Activated CD4-positive, CD25-positive, alpha-beta regulatory T cell (primary cell): ENCODE results near the gene APAF1.

Experiments
- DNase-seq, 4 experiments: peaks; one replicate each; lab custom pipeline; 2025; lab: John Stamatoyannopoulos, UW

APAF1 gene

GRCh38 chr12:98725476-98726247 is 80.6 kb downstream of the APAF1 start:
- DNase-seq, result no peak

- no peak for DNase-seq
These were observed 82.1 kb downstream of the APAF1 start for GRCh38 chr12:98727196-98727595.

- DNase-seq, result no peak
These were observed 85.3 kb downstream of the APAF1 start for GRCh38 chr12:98730412-98730811.

GRCh38 chr12:98733667-98734350 is 88.7 kb downstream of the APAF1 start:
- no peak for DNase-seq

GRCh38 chr12:98735821-98736220 is 90.7 kb downstream of the APAF1 start:
- DNase-seq, result no peak

- no peak for DNase-seq
These were observed 91.5 kb downstream of the APAF1 start for GRCh38 chr12:98736352-98737321.

GRCh38 chr12:98737322-98737712 is 92.2 kb downstream of the APAF1 start:
- DNase-seq, result no peak

- no peak for DNase-seq
These were observed 92.9 kb downstream of the APAF1 start for GRCh38 chr12:98738002-98738401.

- no peak for DNase-seq
These were observed 93.4 kb downstream of the APAF1 start for GRCh38 chr12:98738539-98738938.

GRCh38 chr12:98740751-98741150 is 95.7 kb downstream of the APAF1 start:
- DNase-seq, result no peak

- no peak for DNase-seq
These were observed 96.1 kb downstream of the APAF1 start for GRCh38 chr12:98741196-98741555.

GRCh38 chr12:98741556-98742265 is 96.6 kb downstream of the APAF1 start:
- DNase-seq, result no peak

GRCh38 chr12:98743362-98743953 is 98.4 kb downstream of the APAF1 start:
- DNase-seq, result peak in 1 of 4 experiments; percentile 6

GRCh38 chr12:98744680-98745079 is 99.6 kb downstream of the APAF1 start:
- no peak for DNase-seq

- no peak for DNase-seq
These were observed 100.7 kb downstream of the APAF1 start for GRCh38 chr12:98745578-98746391.

- no peak for DNase-seq
These were observed 103.4 kb downstream of the APAF1 start for GRCh38 chr12:98748463-98748862.

- no peak for DNase-seq
These were observed 105.4 kb downstream of the APAF1 start for GRCh38 chr12:98750511-98750910.

GRCh38 chr12:98751580-98752115 is 106.6 kb downstream of the APAF1 start:
- no peak for DNase-seq

GRCh38 chr12:98752726-98753125 is 107.6 kb downstream of the APAF1 start:
- no peak for DNase-seq

GRCh38 chr12:98754095-98754494 is 109.0 kb downstream of the APAF1 start:
- no peak for DNase-seq
